Neural cell (in vitro differentiated cells): ENCODE data around the gene TMEM121B. TPM values are rescaled to one million over a fixed set of nuclear protein-coding genes. Genes with fewer than 3 reads are reported as not detected.

Experiments used
- H2AFZ ChIP-seq: fragments of 200-600, 300-800 bp; sonication (generic), shearing (Covaris generic); 2 replicates; pipeline ENCODE4 v1.6.0; 2014; ENCODE audit warnings: low read depth, mild to moderate bottlenecking, antibody characterized with exemption, low read length, moderate library complexity
- H3F3A ChIP-seq: fragments of 200-600 bp; shearing (Covaris generic); 2 replicates; pipeline ENCODE4 v1.6.1; 2016; ENCODE audit warnings: mild to moderate bottlenecking, moderate library complexity, mixed read lengths, antibody characterized with exemption, low read length; ENCODE audit not compliant: insufficient read depth, poor library complexity, severe bottlenecking
- H3K27ac ChIP-seq: fragments of 200-600, 300-800 bp; sonication (generic), shearing (Covaris generic); 2 replicates; pipeline ENCODE4 v1.5.1; 2014; ENCODE audit warnings: mild to moderate bottlenecking, low read length, moderate library complexity
- H3K27me3 ChIP-seq: fragments of 300-800, 200-600 bp; sonication (generic), shearing (Covaris generic); 2 replicates; pipeline ENCODE4 v1.6.0; 2014; ENCODE audit warnings: mild to moderate bottlenecking, low read depth, low read length, moderate library complexity; ENCODE audit not compliant: insufficient read depth
- H3K36me3 ChIP-seq: fragments of 300-800, 200-600 bp; sonication (generic), shearing (Covaris generic); 2 replicates; pipeline ENCODE4 v1.5.1; 2014; ENCODE audit warnings: mild to moderate bottlenecking, antibody characterized with exemption, low read length, moderate library complexity; ENCODE audit not compliant: insufficient read depth
- H3K4me2 ChIP-seq: fragments of 300-800, 200-600 bp; sonication (generic), shearing (Covaris generic); 2 replicates; pipeline ENCODE4 v1.6.0; 2014; ENCODE audit warnings: mild to moderate bottlenecking, low read length
- H3K4me3 ChIP-seq: fragments of 300-800, 200-600 bp; sonication (generic), shearing (Covaris generic); 2 replicates; pipeline ENCODE4 v1.5.1; 2014; ENCODE audit warnings: mild to moderate bottlenecking, low read length, moderate library complexity
- H3K79me2 ChIP-seq: fragments of 200-600 bp; shearing (Covaris generic); replicated peaks from 2 replicates; pipeline ENCODE4 v1.6.0; 2014; ENCODE audit warnings: mild to moderate bottlenecking, low read length, moderate library complexity; ENCODE audit not compliant: insufficient read depth
- H3K9ac ChIP-seq: fragments of 300-800, 200-600 bp; sonication (generic), shearing (Covaris generic); 2 replicates; pipeline ENCODE4 v1.6.1; 2016; ENCODE audit warnings: mild to moderate bottlenecking, low read length, mixed read lengths
- H3K9me2 ChIP-seq: fragments of 200-600 bp; shearing (Covaris generic); 2 replicates; pipeline ENCODE4 v1.6.1; 2016; ENCODE audit warnings: mild to moderate bottlenecking, low read length, mixed read lengths; ENCODE audit not compliant: insufficient read depth
- H3K9me3 ChIP-seq: fragments of 200-600, 300-800 bp; sonication (generic), shearing (Covaris generic); 2 replicates; pipeline ENCODE4 v1.6.1; 2016; ENCODE audit warnings: mild to moderate bottlenecking, mixed run types, low read length, moderate library complexity, mixed read lengths
- H4K20me1 ChIP-seq: fragments of 200-600 bp; shearing (Covaris generic); 2 replicates; pipeline ENCODE4 v1.6.1; 2016; ENCODE audit warnings: mild to moderate bottlenecking, mixed run types; ENCODE audit not compliant: insufficient read depth
- EP300 ChIP-seq: fragments of 450-650 bp; conservative IDR thresholded peaks from 2 replicates; pipeline ENCODE4 v1.6.1; 2014; ENCODE audit warnings: antibody characterized with exemption, mild to moderate bottlenecking, moderate library complexity; ENCODE audit not compliant: poor library complexity, severe bottlenecking
- EZH2 ChIP-seq: fragments of 200-600, 300-800 bp; shearing (Covaris generic), sonication (generic); IDR thresholded peaks from 2 replicates; pipeline ENCODE4 v1.6.1; 2014; ENCODE audit warnings: antibody characterized with exemption, low read length, borderline replicate concordance, mild to moderate bottlenecking; ENCODE audit not compliant: insufficient read depth, poor library complexity, severe bottlenecking
- MXI1 ChIP-seq: fragments of 450-650 bp; conservative IDR thresholded peaks from 2 replicates; pipeline ENCODE4 v1.6.1; 2014; ENCODE audit warnings: antibody characterized with exemption, mild to moderate bottlenecking; ENCODE audit not compliant: poor library complexity, severe bottlenecking
- POLR2AphosphoS5 ChIP-seq: IDR thresholded peaks from 2 replicates; pipeline ENCODE4 v1.6.1; 2012
- RAD21 ChIP-seq: fragments of 450-650 bp; conservative IDR thresholded peaks from 2 replicates; pipeline ENCODE4 v1.6.1; 2014; ENCODE audit warnings: antibody characterized with exemption, mild to moderate bottlenecking, moderate library complexity
- REST ChIP-seq: IDR thresholded peaks from 2 replicates; pipeline ENCODE4 v1.6.1; 2012; ENCODE audit warnings: borderline replicate concordance
- SMC3 ChIP-seq: fragments of 450-650 bp; conservative IDR thresholded peaks from 2 replicates; pipeline ENCODE4 v1.6.1; 2014; ENCODE audit warnings: antibody characterized with exemption, mild to moderate bottlenecking, moderate library complexity; ENCODE audit not compliant: poor library complexity
- TAF1 ChIP-seq: IDR thresholded peaks from 2 replicates; pipeline ENCODE4 v1.6.1; 2012; ENCODE audit warnings: low read depth
- polyA minus RNA-seq: library from RNA; depleted of rRNA, polyadenylated mRNA; stranded (reverse); fragments of >200 nt; gene quantifications from 2 replicates; pipeline ENCODE4 v1.2.3, GENCODE V29; 2014
- polyA plus RNA-seq: library from polyadenylated mRNA; depleted of rRNA; stranded (reverse); fragments of >200 nt; gene quantifications from 2 replicates; pipeline ENCODE4 v1.2.3, GENCODE V29; 2014
- TF ChIP-seq, protein P1 (sequence below): fragments of 450-650 bp; IDR thresholded peaks from 2 replicates; pipeline ENCODE4 v1.5.1; 2014; ENCODE audit warnings: antibody characterized with exemption, mild to moderate bottlenecking, moderate library complexity; ENCODE audit not compliant: poor library complexity, severe bottlenecking

Gene TMEM121B
- 15.8 and 16.8 TPM in 2 replicates for polyA plus RNA-seq
- polyA minus RNA-seq = 24.6 and 26.7 TPM in 2 replicates

GRCh38 chr22:17121233-17122195 lies at the start of gene TMEM121B:
Gene TMEM121B (minus strand): TSS chr22:17121360. CDS start chr22:17121127, 233 bp downstream.
- peak within 1 kb of the TSS; percentile 70 for H3K27ac ChIP-seq
- no peaks in the 10 kb centered on the region for H3K9me3 ChIP-seq
- H3K27me3 ChIP-seq = no peaks in the 10 kb centered on the region
- H3K4me2 ChIP-seq = peak within 1 kb of the TSS; percentile 25
- TF ChIP-seq, protein P1, sequence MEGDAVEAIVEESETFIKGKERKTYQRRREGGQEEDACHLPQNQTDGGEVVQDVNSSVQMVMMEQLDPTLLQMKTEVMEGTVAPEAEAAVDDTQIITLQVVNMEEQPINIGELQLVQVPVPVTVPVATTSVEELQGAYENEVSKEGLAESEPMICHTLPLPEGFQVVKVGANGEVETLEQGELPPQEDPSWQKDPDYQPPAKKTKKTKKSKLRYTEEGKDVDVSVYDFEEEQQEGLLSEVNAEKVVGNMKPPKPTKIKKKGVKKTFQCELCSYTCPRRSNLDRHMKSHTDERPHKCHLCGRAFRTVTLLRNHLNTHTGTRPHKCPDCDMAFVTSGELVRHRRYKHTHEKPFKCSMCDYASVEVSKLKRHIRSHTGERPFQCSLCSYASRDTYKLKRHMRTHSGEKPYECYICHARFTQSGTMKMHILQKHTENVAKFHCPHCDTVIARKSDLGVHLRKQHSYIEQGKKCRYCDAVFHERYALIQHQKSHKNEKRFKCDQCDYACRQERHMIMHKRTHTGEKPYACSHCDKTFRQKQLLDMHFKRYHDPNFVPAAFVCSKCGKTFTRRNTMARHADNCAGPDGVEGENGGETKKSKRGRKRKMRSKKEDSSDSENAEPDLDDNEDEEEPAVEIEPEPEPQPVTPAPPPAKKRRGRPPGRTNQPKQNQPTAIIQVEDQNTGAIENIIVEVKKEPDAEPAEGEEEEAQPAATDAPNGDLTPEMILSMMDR = peak; percentile 34
- TF ChIP-seq POLR2AphosphoS5 (peak; percentile 67), MXI1 (no peak)
- H3F3A ChIP-seq = no peaks in the 10 kb centered on the region
- H3K9me2 ChIP-seq = no peaks in the 10 kb centered on the region
- H4K20me1 ChIP-seq = no peaks in the 10 kb centered on the region
- H3K79me2 ChIP-seq = peaks cover 7% of the 10 kb centered on the region
- H3K4me3 ChIP-seq = peak within 1 kb of the TSS; percentile 76
- peak within 1 kb of the TSS; percentile 69 for H2AFZ ChIP-seq
- peak within 1 kb of the TSS; percentile 85 for H3K9ac ChIP-seq
- no peaks in the 10 kb centered on the region for H3K36me3 ChIP-seq

- no peak overlapping the region for H3K27ac ChIP-seq
- H3K9me3 ChIP-seq = no peaks in the 10 kb centered on the region
- no peaks in the 10 kb centered on the region for H4K20me1 ChIP-seq
- H3K27me3 ChIP-seq = no peaks in the 10 kb centered on the region
- no peaks in the 10 kb centered on the region for H3F3A ChIP-seq
- H3K4me3 ChIP-seq = no peak overlapping the region
- TF ChIP-seq POLR2AphosphoS5 (no peak), RAD21 (no peak), MXI1 (no peak), EZH2 (no peak), SMC3 (no peak), REST (no peak), EP300 (no peak), TAF1 (no peak)
- TF ChIP-seq, protein P1 = no peak
- no peak overlapping the region for H2AFZ ChIP-seq
- no peak overlapping the region for H3K4me2 ChIP-seq
- H3K9me2 ChIP-seq = no peaks in the 10 kb centered on the region
- no peak overlapping the region for H3K9ac ChIP-seq
- no peaks in the 10 kb centered on the region for H3K36me3 ChIP-seq
- no peaks in the 10 kb centered on the region for H3K79me2 ChIP-seq
Measured at GRCh38 chr22:17167486-17167885, 46.3 kb upstream of the TMEM121B start.
